ENCODE results near the gene TM4SF20. TPM values are rescaled to one million over a fixed set of nuclear protein-coding genes. Genes with fewer than 3 reads are reported as not detected.
A peak's percentile ranks its signal among the peaks of the same experiment; 100 is the strongest.

The TM4SF20 gene
- total RNA-seq, 1 experiment from 2014 or later, result not detected

DNA sequence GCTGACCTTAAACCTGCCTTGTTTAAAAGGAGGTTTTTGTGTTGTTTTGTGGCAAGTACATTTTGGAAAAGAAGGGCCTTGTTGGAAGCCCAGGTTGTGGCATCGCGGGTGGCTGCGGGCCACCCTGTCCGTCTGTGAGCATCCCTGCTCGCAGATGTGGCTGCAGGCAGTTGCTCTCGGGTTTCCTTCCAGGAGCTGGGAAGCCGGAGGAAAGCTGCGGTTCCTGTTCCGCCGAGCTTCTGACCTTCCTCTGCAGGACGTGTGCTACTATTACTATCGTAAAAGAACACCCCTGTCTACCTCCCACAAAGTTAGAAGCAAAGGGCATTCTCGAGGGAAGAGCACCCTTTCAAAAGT lies 53.3 kb downstream of the TM4SF20 start:
- Mint-ChIP-seq H3K27me3 (ENCODE audit: low read depth) (peaks cover 12% of the 10 kb centered on the region), H3K9me3 (peaks cover 36% of the 10 kb centered on the region), H3K36me3 (peaks cover 44% of the 10 kb centered on the region), H3K27ac (peak overlapping the region; percentile 74), H3K4me1 (peaks cover 45% of the 10 kb centered on the region), H3K4me3 (peak overlapping the region; percentile 90)
- TF ChIP-seq ZNF121 (CRISPR knock-in tag; IDR thresholded peaks at IDR 0.05), result no peak
- no peak for TF ChIP-seq ETV6 (CRISPR knock-in tag; IDR thresholded peaks at IDR 0.05)
- no peak for TF ChIP-seq NR2C2 (CRISPR knock-in tag; IDR thresholded peaks at IDR 0.05)
- TF ChIP-seq, protein P1, sequence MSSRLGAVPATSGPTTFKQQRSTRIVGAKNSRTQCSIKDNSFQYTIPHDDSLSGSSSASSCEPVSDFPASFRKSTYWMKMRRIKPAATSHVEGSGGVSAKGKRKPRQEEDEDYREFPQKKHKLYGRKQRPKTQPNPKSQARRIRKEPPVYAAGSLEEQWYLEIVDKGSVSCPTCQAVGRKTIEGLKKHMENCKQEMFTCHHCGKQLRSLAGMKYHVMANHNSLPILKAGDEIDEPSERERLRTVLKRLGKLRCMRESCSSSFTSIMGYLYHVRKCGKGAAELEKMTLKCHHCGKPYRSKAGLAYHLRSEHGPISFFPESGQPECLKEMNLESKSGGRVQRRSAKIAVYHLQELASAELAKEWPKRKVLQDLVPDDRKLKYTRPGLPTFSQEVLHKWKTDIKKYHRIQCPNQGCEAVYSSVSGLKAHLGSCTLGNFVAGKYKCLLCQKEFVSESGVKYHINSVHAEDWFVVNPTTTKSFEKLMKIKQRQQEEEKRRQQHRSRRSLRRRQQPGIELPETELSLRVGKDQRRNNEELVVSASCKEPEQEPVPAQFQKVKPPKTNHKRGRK (CRISPR knock-in tag; IDR thresholded peaks at IDR 0.05; ENCODE audit: borderline replicate concordance), result no peak
- TF ChIP-seq, protein P2, sequence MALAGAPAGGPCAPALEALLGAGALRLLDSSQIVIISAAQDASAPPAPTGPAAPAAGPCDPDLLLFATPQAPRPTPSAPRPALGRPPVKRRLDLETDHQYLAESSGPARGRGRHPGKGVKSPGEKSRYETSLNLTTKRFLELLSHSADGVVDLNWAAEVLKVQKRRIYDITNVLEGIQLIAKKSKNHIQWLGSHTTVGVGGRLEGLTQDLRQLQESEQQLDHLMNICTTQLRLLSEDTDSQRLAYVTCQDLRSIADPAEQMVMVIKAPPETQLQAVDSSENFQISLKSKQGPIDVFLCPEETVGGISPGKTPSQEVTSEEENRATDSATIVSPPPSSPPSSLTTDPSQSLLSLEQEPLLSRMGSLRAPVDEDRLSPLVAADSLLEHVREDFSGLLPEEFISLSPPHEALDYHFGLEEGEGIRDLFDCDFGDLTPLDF (CRISPR knock-in tag; IDR thresholded peaks at IDR 0.05), result no peak
- TF ChIP-seq, protein P3, sequence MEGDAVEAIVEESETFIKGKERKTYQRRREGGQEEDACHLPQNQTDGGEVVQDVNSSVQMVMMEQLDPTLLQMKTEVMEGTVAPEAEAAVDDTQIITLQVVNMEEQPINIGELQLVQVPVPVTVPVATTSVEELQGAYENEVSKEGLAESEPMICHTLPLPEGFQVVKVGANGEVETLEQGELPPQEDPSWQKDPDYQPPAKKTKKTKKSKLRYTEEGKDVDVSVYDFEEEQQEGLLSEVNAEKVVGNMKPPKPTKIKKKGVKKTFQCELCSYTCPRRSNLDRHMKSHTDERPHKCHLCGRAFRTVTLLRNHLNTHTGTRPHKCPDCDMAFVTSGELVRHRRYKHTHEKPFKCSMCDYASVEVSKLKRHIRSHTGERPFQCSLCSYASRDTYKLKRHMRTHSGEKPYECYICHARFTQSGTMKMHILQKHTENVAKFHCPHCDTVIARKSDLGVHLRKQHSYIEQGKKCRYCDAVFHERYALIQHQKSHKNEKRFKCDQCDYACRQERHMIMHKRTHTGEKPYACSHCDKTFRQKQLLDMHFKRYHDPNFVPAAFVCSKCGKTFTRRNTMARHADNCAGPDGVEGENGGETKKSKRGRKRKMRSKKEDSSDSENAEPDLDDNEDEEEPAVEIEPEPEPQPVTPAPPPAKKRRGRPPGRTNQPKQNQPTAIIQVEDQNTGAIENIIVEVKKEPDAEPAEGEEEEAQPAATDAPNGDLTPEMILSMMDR (IDR thresholded peaks at IDR 0.05), result no peak
- TF ChIP-seq, protein P4, sequence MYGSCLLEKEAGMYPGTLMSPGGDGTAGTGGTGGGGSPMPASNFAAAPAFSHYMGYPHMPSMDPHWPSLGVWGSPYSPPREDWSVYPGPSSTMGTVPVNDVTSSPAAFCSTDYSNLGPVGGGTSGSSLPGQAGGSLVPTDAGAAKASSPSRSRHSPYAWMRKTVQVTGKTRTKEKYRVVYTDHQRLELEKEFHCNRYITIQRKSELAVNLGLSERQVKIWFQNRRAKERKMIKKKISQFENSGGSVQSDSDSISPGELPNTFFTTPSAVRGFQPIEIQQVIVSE (CRISPR knock-in tag; IDR thresholded peaks at IDR 0.05; ENCODE audit: borderline replicate concordance), result no peak
- DNase-seq (ENCODE audit: low spot score) (peak; percentile 28), ATAC-seq (peak; percentile 41)
- CTCF ChIA-PET, result interaction anchor here (1.7 kb wide), 1 partner anchor 200 kb away, joined by 3 read pairs; no protein-coding TSS in a partner anchor
- POLR2A ChIA-PET, result no interaction called here

DNA sequence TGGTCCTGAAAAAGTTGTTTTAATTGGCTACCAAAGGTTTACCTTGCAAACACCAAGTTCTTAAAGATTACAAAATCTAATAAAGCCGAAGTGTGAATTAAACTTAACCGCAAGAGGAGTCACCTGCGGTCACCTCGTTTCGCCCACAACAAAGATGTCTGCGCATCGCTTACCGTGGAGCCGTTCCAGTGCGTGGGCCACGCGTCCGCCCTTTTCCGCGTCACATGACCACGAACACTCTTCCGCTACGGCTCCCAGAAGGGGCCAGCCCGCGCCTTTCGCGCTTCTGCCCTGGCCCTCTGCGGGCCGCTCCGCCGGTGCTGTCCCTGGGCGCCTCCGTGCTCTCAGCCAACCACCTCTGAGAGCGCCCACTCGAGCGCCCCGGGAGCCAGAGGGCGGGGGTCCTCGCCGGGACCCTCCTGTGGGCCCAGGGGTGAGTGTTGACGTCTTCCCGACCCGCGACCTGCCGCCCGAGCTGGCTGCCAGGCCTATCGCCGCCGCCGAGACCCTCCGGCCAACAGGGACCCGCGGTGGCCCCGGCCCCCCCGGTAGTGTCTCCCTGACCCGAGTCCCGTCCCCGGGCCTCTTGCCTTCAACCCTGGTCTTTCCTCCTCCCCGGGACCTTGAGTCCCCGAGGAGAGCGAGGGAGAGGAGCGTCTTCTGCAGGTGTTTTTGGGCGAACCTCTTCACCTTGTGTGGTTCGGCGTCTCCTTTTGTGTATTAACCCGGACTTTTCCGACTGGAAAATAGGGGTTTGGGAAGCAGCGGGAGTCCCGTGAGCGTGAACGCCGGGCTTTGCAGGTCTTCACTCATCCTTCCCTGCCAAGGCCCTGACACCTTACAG lies 53.9 kb downstream of the TM4SF20 start, which contains the start of gene MFF:
MFF (plus strand) TSS at position 257 of the 844 bp plus-strand sequence. CDS start 5,415 bp downstream, outside the sequence.
- Mint-ChIP-seq H3K27me3 (ENCODE audit: low read depth) (peaks cover 12% of the 10 kb centered on the region), H3K36me3 (peaks cover 41% of the 10 kb centered on the region), H3K4me1 (peaks cover 42% of the 10 kb centered on the region), H3K27ac (peak within 1 kb of the TSS; percentile 87), H3K4me3 (peak within 1 kb of the TSS; percentile 90), H3K9me3 (peaks cover 37% of the 10 kb centered on the region)
- ATAC-seq, result peak; percentile 84
- POLR2A ChIA-PET, result no interaction called here
- CTCF ChIA-PET, result interaction anchor here (1.7 kb wide), 1 partner anchor 200 kb away, joined by 3 read pairs; no protein-coding TSS in a partner anchor
- peak; percentile 83 for DNase-seq (ENCODE audit: low spot score)
- TF ChIP-seq ZNF219 (CRISPR knock-in tag; IDR thresholded peaks at IDR 0.05; ENCODE audit: borderline replicate concordance), result no peak
- TF ChIP-seq ZNF121 (CRISPR knock-in tag; IDR thresholded peaks at IDR 0.05), result no peak
- TF ChIP-seq, protein P5, sequence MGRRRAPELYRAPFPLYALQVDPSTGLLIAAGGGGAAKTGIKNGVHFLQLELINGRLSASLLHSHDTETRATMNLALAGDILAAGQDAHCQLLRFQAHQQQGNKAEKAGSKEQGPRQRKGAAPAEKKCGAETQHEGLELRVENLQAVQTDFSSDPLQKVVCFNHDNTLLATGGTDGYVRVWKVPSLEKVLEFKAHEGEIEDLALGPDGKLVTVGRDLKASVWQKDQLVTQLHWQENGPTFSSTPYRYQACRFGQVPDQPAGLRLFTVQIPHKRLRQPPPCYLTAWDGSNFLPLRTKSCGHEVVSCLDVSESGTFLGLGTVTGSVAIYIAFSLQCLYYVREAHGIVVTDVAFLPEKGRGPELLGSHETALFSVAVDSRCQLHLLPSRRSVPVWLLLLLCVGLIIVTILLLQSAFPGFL (CRISPR knock-in tag; IDR thresholded peaks at IDR 0.05; ENCODE audit: borderline replicate concordance), result peak; percentile 89; the same call in 1 of the 2 replicates
- TF ChIP-seq, protein P6, sequence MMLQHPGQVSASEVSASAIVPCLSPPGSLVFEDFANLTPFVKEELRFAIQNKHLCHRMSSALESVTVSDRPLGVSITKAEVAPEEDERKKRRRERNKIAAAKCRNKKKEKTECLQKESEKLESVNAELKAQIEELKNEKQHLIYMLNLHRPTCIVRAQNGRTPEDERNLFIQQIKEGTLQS (CRISPR knock-in tag; conservative IDR thresholded peaks at IDR 0.05), result 0 out of 2 replicates have a peak, but pooled peaks have one; percentile 45
- no peak for TF ChIP-seq HMGA2 (CRISPR knock-in tag; IDR thresholded peaks at IDR 0.05)
- no peak for TF ChIP-seq NR3C1 (CRISPR knock-in tag; conservative IDR thresholded peaks at IDR 0.05; ENCODE audit: low read depth)
- peak; percentile 39; the same call in 1 of the 2 replicates for TF ChIP-seq NR2C2 (CRISPR knock-in tag; IDR thresholded peaks at IDR 0.05)
- TF ChIP-seq, protein P7, sequence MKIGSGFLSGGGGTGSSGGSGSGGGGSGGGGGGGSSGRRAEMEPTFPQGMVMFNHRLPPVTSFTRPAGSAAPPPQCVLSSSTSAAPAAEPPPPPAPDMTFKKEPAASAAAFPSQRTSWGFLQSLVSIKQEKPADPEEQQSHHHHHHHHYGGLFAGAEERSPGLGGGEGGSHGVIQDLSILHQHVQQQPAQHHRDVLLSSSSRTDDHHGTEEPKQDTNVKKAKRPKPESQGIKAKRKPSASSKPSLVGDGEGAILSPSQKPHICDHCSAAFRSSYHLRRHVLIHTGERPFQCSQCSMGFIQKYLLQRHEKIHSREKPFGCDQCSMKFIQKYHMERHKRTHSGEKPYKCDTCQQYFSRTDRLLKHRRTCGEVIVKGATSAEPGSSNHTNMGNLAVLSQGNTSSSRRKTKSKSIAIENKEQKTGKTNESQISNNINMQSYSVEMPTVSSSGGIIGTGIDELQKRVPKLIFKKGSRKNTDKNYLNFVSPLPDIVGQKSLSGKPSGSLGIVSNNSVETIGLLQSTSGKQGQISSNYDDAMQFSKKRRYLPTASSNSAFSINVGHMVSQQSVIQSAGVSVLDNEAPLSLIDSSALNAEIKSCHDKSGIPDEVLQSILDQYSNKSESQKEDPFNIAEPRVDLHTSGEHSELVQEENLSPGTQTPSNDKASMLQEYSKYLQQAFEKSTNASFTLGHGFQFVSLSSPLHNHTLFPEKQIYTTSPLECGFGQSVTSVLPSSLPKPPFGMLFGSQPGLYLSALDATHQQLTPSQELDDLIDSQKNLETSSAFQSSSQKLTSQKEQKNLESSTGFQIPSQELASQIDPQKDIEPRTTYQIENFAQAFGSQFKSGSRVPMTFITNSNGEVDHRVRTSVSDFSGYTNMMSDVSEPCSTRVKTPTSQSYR (CRISPR knock-in tag; IDR thresholded peaks at IDR 0.05), result no peak
- TF ChIP-seq, protein P8, sequence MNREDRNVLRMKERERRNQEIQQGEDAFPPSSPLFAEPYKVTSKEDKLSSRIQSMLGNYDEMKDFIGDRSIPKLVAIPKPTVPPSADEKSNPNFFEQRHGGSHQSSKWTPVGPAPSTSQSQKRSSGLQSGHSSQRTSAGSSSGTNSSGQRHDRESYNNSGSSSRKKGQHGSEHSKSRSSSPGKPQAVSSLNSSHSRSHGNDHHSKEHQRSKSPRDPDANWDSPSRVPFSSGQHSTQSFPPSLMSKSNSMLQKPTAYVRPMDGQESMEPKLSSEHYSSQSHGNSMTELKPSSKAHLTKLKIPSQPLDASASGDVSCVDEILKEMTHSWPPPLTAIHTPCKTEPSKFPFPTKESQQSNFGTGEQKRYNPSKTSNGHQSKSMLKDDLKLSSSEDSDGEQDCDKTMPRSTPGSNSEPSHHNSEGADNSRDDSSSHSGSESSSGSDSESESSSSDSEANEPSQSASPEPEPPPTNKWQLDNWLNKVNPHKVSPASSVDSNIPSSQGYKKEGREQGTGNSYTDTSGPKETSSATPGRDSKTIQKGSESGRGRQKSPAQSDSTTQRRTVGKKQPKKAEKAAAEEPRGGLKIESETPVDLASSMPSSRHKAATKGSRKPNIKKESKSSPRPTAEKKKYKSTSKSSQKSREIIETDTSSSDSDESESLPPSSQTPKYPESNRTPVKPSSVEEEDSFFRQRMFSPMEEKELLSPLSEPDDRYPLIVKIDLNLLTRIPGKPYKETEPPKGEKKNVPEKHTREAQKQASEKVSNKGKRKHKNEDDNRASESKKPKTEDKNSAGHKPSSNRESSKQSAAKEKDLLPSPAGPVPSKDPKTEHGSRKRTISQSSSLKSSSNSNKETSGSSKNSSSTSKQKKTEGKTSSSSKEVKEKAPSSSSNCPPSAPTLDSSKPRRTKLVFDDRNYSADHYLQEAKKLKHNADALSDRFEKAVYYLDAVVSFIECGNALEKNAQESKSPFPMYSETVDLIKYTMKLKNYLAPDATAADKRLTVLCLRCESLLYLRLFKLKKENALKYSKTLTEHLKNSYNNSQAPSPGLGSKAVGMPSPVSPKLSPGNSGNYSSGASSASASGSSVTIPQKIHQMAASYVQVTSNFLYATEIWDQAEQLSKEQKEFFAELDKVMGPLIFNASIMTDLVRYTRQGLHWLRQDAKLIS (CRISPR knock-in tag; IDR thresholded peaks at IDR 0.05; ENCODE audit: borderline replicate concordance), result no peak
- TF ChIP-seq RELA (CRISPR knock-in tag; IDR thresholded peaks at IDR 0.05; ENCODE audit: borderline replicate concordance), result no peak; the same call in 1 of the 2 replicates
- TF ChIP-seq MXD4 (CRISPR knock-in tag; IDR thresholded peaks at IDR 0.05; ENCODE audit: borderline replicate concordance), result no peak
- TF ChIP-seq ESRRA (CRISPR knock-in tag; IDR thresholded peaks at IDR 0.05; ENCODE audit: borderline replicate concordance), result peak; percentile 22; the same call in 1 of the 2 replicates
- no peak for TF ChIP-seq JAZF1 (CRISPR knock-in tag; IDR thresholded peaks at IDR 0.05)
- peak; percentile 79 for TF ChIP-seq ETV6 (CRISPR knock-in tag; IDR thresholded peaks at IDR 0.05)

Measured in WTC11 (cell line).